Measurements from ENCODE around the gene NCKAP1. TPM values are rescaled to one million over a fixed set of nuclear protein-coding genes. Genes with fewer than 3 reads are reported as not detected.

NCKAP1 gene
- total and polyA plus RNA-seq, 10 of the 15 experiments (the other 5 are each of a cell fraction or from before 2014, with no cell fraction given): 0.11 to 1.5 (median 0.52) TPM

- TF ChIP-seq, protein P1, sequence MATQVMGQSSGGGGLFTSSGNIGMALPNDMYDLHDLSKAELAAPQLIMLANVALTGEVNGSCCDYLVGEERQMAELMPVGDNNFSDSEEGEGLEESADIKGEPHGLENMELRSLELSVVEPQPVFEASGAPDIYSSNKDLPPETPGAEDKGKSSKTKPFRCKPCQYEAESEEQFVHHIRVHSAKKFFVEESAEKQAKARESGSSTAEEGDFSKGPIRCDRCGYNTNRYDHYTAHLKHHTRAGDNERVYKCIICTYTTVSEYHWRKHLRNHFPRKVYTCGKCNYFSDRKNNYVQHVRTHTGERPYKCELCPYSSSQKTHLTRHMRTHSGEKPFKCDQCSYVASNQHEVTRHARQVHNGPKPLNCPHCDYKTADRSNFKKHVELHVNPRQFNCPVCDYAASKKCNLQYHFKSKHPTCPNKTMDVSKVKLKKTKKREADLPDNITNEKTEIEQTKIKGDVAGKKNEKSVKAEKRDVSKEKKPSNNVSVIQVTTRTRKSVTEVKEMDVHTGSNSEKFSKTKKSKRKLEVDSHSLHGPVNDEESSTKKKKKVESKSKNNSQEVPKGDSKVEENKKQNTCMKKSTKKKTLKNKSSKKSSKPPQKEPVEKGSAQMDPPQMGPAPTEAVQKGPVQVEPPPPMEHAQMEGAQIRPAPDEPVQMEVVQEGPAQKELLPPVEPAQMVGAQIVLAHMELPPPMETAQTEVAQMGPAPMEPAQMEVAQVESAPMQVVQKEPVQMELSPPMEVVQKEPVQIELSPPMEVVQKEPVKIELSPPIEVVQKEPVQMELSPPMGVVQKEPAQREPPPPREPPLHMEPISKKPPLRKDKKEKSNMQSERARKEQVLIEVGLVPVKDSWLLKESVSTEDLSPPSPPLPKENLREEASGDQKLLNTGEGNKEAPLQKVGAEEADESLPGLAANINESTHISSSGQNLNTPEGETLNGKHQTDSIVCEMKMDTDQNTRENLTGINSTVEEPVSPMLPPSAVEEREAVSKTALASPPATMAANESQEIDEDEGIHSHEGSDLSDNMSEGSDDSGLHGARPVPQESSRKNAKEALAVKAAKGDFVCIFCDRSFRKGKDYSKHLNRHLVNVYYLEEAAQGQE (IDR thresholded peaks at IDR 0.05; ENCODE audit: low read depth, low read length): no peak
- TF ChIP-seq LARP7 (IDR thresholded peaks at IDR 0.05) (no peak), EP300 (IDR thresholded peaks at IDR 0.05; ENCODE audit: borderline replicate concordance in 1 of 2, control insufficient read depth in 1 of 2, low read depth in 2 of 2, low read length in 2 of 2) (peak; percentile 39 to 67; a peak in 2 of 4 replicates)
Measured at GRCh38 chr2:183035954-183036669, 2.1 kb downstream of the NCKAP1 start (continued).

DNA sequence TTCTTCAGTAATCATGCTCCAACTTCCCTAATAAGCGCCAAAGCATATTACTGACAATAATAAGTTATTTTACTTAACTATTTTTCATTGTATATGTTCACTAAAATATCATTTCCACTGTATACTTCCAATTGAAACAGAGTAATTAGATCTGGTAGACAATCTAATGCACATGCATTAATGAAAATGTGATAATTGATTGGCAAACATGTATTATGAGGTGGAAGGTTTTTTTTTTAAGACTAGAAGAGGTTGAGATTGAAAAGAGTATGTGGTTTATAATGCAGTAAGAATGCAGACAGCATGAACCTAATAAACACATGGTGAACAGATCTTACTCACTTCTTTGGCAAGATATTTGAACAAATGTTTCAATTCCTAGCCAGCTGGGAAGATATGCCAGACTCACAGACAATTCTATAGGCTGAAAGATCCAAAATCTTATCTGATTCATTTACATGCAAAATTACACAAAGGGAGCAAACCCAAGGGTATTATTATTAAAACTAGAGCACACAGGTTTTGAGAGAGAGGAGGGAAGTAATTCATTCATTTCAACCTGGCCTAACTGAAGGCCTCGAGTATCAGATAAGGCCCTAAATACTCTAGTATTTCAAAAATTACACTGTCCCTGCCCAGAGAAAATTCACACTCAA, 2.8 kb downstream of the NCKAP1 start:
- no peak overlapping the region for H3K4me3 ChIP-seq
- RAD21 ChIA-PET (ENCODE audit: unreplicated experiment): no interaction called here
- no peak for DNase-seq (ENCODE audit: low read depth, low spot score)
- CTCF ChIA-PET: no interaction called here
- no peak overlapping the region for H3K9ac ChIP-seq (ENCODE audit: control insufficient read depth, insufficient read depth, low read length)
- H3K27ac ChIP-seq (ENCODE audit: control insufficient read depth, insufficient read depth): no peak overlapping the region
- BruUV-seq (replicated peaks): no TSS peak
- peak overlapping the region; percentile 10; the same call in 1 of the 2 replicates for H3K4me2 ChIP-seq (ENCODE audit: control insufficient read depth, insufficient read depth)
- no peak overlapping the region for H2AFZ ChIP-seq (ENCODE audit: control insufficient read depth, low read depth, low read length)
- FAIRE-seq: no peak
- intact Hi-C loops (cut with micrococcal nuclease; ENCODE audit: unreplicated experiment): loop anchor here (5.0 kb wide), 1 partner anchor 97 kb away; no protein-coding TSS in a partner anchor
- ATAC-seq: no peak
- POLR2A ChIA-PET: no interaction called here
- in situ Hi-C loops (cut with MboI): no loop called here
- H4K20me1 ChIP-seq (ENCODE audit: control insufficient read depth, insufficient read depth): no peaks in the 10 kb centered on the region
- SMC1A ChIA-PET (ENCODE audit: uncharacterized antibody, unreplicated experiment): no interaction called here
- peaks cover 13% of the 10 kb centered on the region; the same call in 1 of the 2 replicates for H3K4me1 ChIP-seq (ENCODE audit: control insufficient read depth, insufficient read depth, low read length)
- no peaks in the 10 kb centered on the region for H3K79me2 ChIP-seq (ENCODE audit: control insufficient read depth, insufficient read depth, low read length)
- no peaks in the 10 kb centered on the region for H3K9me3 ChIP-seq (replicated peaks; ENCODE audit: control insufficient read depth, insufficient read depth, low read length)
- H3K36me3 ChIP-seq (ENCODE audit: control insufficient read depth in 2 of 2, insufficient read depth in 2 of 2, low read length in 1 of 2): no peaks in the 10 kb centered on the region
- 23% methylated on average over 2 of the region's 2 CpGs for WGBS (ENCODE audit: insufficient coverage, insufficient replicate concordance, low lambda C conversion rate, missing lambda C conversion rate)
- H3K27me3 ChIP-seq (replicated peaks in 1 of 2; ENCODE audit: control insufficient read depth in 2 of 2, insufficient read depth in 2 of 2, low read length in 1 of 2): peaks cover 8 to 10% of the 10 kb centered on the region in 2 experiments
- TF ChIP-seq ATF7 (IDR thresholded peaks at IDR 0.05; ENCODE audit: low read depth) (no peak), ZNF217 (IDR thresholded peaks at IDR 0.05) (no peak), ZNF687 (IDR thresholded peaks at IDR 0.05) (no peak), SMAD1 (IDR thresholded peaks at IDR 0.05; ENCODE audit: low read depth, partially characterized antibody) (no peak), STAT3 (IDR thresholded peaks at IDR 0.05; ENCODE audit: low read depth, low read length) (no peak), TAF1 (IDR thresholded peaks at IDR 0.05; ENCODE audit: borderline replicate concordance, low read depth, low read length) (no peak), SMARCA5 (IDR thresholded peaks at IDR 0.05) (no peak), TCF12 (IDR thresholded peaks at IDR 0.05; ENCODE audit: low read depth, low read length) (no peak), BMI1 (IDR thresholded peaks at IDR 0.05; ENCODE audit: borderline replicate concordance) (no peak), ASH2L (IDR thresholded peaks at IDR 0.05; ENCODE audit: borderline replicate concordance, low read depth) (no peak), POLR2A (IDR thresholded peaks at IDR 0.05; ENCODE audit: low read depth, low read length) (no peak)
